GM23338 (cell line): Measurements from ENCODE around the gene SDHAF4.

Experiments used
- CREB1 ChIP-seq: fragments of 250-450 bp; sonication (Bioruptor Pico); IDR thresholded peaks from 2 replicates; pipeline ENCODE4 v1.5.0; 2020; ENCODE audit warnings: low read depth, mild to moderate bottlenecking, moderate library complexity
- ETS1 ChIP-seq: IDR thresholded peaks from 2 replicates; pipeline ENCODE4 v1.6.1; 2016; ENCODE audit warnings: antibody characterized with exemption
- EZH2 ChIP-seq: fragments of 200-600 bp; sonication (generic); IDR thresholded peaks from one replicate; pipeline ENCODE4 v1.8.0; 2017; ENCODE audit warnings: antibody characterized with exemption, mild to moderate bottlenecking, low read depth; ENCODE audit not compliant: unreplicated experiment
- EZH2phosphoT487 ChIP-seq: fragments of 200-600 bp; sonication (generic); IDR thresholded peaks from one replicate; pipeline ENCODE4 v1.8.1; 2018; ENCODE audit warnings: antibody characterized with exemption; ENCODE audit not compliant: unreplicated experiment
- JUNB ChIP-seq: IDR thresholded peaks from one replicate; pipeline ENCODE4 v1.6.1; 2016; ENCODE audit warnings: antibody characterized with exemption; ENCODE audit not compliant: unreplicated experiment
- POLR2AphosphoS5 ChIP-seq: IDR thresholded peaks from 2 replicates; pipeline ENCODE4 v1.6.1; 2016; ENCODE audit warnings: antibody characterized with exemption, low read depth
- REST ChIP-seq: IDR thresholded peaks from one replicate; pipeline ENCODE4 v1.6.1; 2018; ENCODE audit warnings: antibody characterized with exemption; ENCODE audit not compliant: unreplicated experiment
- ZNF114 ChIP-seq: fragments of 250-450 bp; sonication (Bioruptor Pico); IDR thresholded peaks from 2 replicates; pipeline ENCODE4 v1.5.0; 2020; ENCODE audit warnings: mild to moderate bottlenecking, moderate library complexity
- TF ChIP-seq, protein P1 (sequence below), 2 experiments: fragments of 200-600 bp in 1 of 2; sonication (generic) in 1 of 2; conservative IDR thresholded peaks; 2 replicates each; pipeline versions ENCODE4 v1.5.1 to v1.6.1; 2016 to 2017; ENCODE audit warnings: antibody characterized with exemption in 2 of 2, low read depth in 2 of 2, mild to moderate bottlenecking in 2 of 2, moderate library complexity in 1 of 2

- TF ChIP-seq, protein P1, sequence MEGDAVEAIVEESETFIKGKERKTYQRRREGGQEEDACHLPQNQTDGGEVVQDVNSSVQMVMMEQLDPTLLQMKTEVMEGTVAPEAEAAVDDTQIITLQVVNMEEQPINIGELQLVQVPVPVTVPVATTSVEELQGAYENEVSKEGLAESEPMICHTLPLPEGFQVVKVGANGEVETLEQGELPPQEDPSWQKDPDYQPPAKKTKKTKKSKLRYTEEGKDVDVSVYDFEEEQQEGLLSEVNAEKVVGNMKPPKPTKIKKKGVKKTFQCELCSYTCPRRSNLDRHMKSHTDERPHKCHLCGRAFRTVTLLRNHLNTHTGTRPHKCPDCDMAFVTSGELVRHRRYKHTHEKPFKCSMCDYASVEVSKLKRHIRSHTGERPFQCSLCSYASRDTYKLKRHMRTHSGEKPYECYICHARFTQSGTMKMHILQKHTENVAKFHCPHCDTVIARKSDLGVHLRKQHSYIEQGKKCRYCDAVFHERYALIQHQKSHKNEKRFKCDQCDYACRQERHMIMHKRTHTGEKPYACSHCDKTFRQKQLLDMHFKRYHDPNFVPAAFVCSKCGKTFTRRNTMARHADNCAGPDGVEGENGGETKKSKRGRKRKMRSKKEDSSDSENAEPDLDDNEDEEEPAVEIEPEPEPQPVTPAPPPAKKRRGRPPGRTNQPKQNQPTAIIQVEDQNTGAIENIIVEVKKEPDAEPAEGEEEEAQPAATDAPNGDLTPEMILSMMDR (conservative IDR thresholded peaks at IDR 0.05; ENCODE audit: low read depth in 2 of 2), result no peak
- TF ChIP-seq REST (no peak), CREB1 (CRISPR knock-in tag) (no peak), POLR2AphosphoS5 (no peak), EZH2 (no peak), ZNF114 (no peak), ETS1 (no peak), JUNB (no peak), EZH2phosphoT487 (no peak)
These were observed 18.8 kb upstream of the SDHAF4 start for GRCh38 chr6:70547905-70548304.
